RWPE2 (cell line): ENCODE results near the gene PRSS48.

Experiments used
- ATAC-seq: fragments of 200-7000 bp; cut with Tn5 transposase; 3 replicates; pipeline ENCODE4 v1.9.1; 2021; ENCODE audit warnings: low read depth
- DNase-seq: peaks from one replicate; pipeline ENCODE4 v3.0.0-alpha.2; 2020; ENCODE audit warnings: low spot score
- H3K27ac ChIP-seq: fragments of 450-650 bp; 2 replicates; pipeline ENCODE4 v1.5.1; 2017; ENCODE audit warnings: mild to moderate bottlenecking; ENCODE audit not compliant: poor library complexity, severe bottlenecking
- H3K27me3 ChIP-seq: fragments of 250-450 bp; sonication (Bioruptor Pico); 2 replicates; pipeline ENCODE4 v1.5.1; 2021; ENCODE audit warnings: mild to moderate bottlenecking, moderate library complexity; ENCODE audit not compliant: insufficient read depth, poor library complexity, severe bottlenecking
- H3K36me3 ChIP-seq: fragments of 250-450 bp; sonication (Bioruptor Pico); 2 replicates; pipeline ENCODE4 v1.5.1; 2020; ENCODE audit warnings: low read depth, mild to moderate bottlenecking, moderate library complexity
- H3K4me1 ChIP-seq: fragments of 250-450 bp; sonication (Bioruptor Pico); 2 replicates; pipeline ENCODE4 v1.5.1; 2021; ENCODE audit warnings: mild to moderate bottlenecking, moderate library complexity; ENCODE audit not compliant: insufficient read depth, poor library complexity, severe bottlenecking
- H3K4me3 ChIP-seq: fragments of 250-450 bp; sonication (Bioruptor Pico); 2 replicates; pipeline ENCODE4 v1.5.1; 2021; ENCODE audit warnings: mild to moderate bottlenecking, moderate library complexity; ENCODE audit not compliant: severe bottlenecking
- H3K9me3 ChIP-seq: fragments of 250-450 bp; sonication (Bioruptor Pico); 2 replicates; pipeline ENCODE4 v1.5.1; 2021; ENCODE audit warnings: mild to moderate bottlenecking, moderate library complexity; ENCODE audit not compliant: severe bottlenecking
- TF ChIP-seq, protein P1 (sequence below): fragments of 450-650 bp; IDR thresholded peaks from one replicate; pipeline ENCODE4 v1.5.1; 2017; ENCODE audit warnings: mild to moderate bottlenecking, moderate library complexity; ENCODE audit not compliant: poor library complexity, severe bottlenecking

The PRSS48 gene

DNA sequence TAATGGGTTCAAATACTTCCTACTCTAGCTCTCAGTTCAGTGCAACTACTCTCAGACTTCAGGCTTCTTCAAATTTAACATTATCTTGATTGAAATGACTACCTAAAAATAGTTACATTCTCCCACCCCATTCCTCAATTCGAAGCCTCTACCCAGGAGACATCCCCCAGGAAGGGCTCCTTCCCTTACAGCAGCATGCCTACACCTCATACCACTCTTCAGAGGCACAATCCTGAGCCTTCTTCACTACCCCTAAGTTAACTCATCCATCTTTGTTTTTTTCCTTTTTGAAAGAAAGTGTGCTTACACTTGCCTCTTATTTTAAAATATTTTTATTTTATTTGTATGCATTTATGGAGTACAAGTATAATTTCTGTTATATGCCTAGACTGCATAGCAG is 17.2 kb upstream of the PRSS48 start:
- Histone ChIP-seq H3K27ac (no peak overlapping the region), H3K27me3 (no peaks in the 10 kb centered on the region), H3K36me3 (0 out of 2 replicates have a peak, but pooled peaks cover 4% of the 10 kb centered on the region), H3K4me1 (no peaks in the 10 kb centered on the region), H3K9me3 (no peaks in the 10 kb centered on the region), H3K4me3 (no peak overlapping the region)
- TF ChIP-seq, protein P1, sequence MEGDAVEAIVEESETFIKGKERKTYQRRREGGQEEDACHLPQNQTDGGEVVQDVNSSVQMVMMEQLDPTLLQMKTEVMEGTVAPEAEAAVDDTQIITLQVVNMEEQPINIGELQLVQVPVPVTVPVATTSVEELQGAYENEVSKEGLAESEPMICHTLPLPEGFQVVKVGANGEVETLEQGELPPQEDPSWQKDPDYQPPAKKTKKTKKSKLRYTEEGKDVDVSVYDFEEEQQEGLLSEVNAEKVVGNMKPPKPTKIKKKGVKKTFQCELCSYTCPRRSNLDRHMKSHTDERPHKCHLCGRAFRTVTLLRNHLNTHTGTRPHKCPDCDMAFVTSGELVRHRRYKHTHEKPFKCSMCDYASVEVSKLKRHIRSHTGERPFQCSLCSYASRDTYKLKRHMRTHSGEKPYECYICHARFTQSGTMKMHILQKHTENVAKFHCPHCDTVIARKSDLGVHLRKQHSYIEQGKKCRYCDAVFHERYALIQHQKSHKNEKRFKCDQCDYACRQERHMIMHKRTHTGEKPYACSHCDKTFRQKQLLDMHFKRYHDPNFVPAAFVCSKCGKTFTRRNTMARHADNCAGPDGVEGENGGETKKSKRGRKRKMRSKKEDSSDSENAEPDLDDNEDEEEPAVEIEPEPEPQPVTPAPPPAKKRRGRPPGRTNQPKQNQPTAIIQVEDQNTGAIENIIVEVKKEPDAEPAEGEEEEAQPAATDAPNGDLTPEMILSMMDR: no peak
- ATAC-seq (no peak), DNase-seq (no peak)

DNA sequence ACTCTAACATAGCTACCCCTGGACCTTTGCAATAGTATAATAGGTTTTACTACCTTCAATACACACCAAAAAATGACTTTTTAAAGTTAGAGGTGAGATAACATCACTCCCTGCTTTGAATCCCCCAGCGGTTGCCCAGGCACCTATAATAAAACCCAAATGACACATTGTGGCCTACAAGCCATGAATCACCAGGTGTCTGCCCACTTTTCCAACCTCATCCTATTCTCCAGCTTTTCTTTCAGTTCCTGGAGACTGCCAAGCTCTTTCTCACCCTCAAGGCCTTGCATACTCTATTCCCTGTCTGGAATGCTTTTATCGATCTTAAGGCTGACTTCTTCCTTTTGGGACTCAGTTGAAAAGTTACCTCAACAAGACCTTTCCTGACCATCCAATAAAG is 16.4 kb upstream of the PRSS48 start:
- H3K27ac ChIP-seq: no peak overlapping the region
- H3K27me3 ChIP-seq: no peaks in the 10 kb centered on the region
- DNase-seq (no peak), ATAC-seq (peak; percentile 71)
- H3K9me3 ChIP-seq: no peaks in the 10 kb centered on the region
- H3K36me3 ChIP-seq: 0 out of 2 replicates have a peak, but pooled peaks cover 4% of the 10 kb centered on the region
- H3K4me3 ChIP-seq: no peak overlapping the region
- TF ChIP-seq, protein P1: no peak
- no peaks in the 10 kb centered on the region for H3K4me1 ChIP-seq

DNA sequence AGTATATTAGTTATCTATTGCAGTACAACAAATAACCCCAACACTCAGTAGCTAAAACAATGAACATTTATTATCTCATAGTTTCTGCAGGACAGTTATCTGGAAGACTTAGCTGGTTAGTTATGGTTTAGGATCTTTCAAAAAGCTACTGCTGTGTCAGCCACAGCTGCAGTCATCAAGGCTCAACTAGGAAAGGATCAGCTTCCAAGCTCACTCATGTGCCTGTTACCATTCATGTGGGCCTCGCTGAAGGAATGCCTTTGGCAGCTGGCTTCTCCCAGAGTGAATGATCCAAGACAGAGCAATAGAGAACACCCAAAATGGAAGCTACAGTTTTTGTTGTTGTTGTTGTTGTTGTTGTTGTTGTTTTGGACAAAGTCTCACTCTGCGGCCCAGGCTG is 13.5 kb upstream of the PRSS48 start:
- Histone ChIP-seq H3K27ac (no peak overlapping the region), H3K4me3 (no peak overlapping the region), H3K4me1 (no peaks in the 10 kb centered on the region), H3K27me3 (no peaks in the 10 kb centered on the region), H3K36me3 (no peaks in the 10 kb centered on the region; the same call in 1 of the 2 replicates), H3K9me3 (no peaks in the 10 kb centered on the region)
- ATAC-seq (no peak), DNase-seq (no peak)
- TF ChIP-seq, protein P1: no peak

DNA sequence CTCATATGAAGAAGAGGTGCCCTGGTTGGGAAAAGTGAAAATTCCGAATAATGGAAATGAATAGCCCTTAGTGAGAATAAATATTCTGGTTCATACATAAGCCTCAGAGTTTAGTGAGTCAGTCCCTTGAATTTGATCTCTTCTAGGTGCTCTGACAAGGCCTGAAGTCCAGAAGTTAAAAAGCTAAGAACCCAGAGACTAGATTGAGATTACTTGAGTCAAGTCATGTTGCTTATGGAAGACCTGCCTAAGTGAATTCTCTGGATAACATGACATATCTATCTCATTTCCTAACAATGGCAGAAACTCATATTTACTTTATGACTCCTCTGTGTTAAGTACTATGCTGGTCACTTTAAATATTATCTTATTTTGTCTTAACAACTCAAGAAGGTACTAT is 10.5 kb upstream of the PRSS48 start:
- TF ChIP-seq, protein P1: no peak
- DNase-seq: no peak
- Histone ChIP-seq H3K36me3 (no peaks in the 10 kb centered on the region; the same call in 1 of the 2 replicates), H3K9me3 (no peaks in the 10 kb centered on the region), H3K4me3 (no peak overlapping the region), H3K4me1 (no peaks in the 10 kb centered on the region), H3K27ac (no peak overlapping the region), H3K27me3 (no peaks in the 10 kb centered on the region)
- ATAC-seq: peak; percentile 42; the same call in 1 of the 3 replicates

DNA sequence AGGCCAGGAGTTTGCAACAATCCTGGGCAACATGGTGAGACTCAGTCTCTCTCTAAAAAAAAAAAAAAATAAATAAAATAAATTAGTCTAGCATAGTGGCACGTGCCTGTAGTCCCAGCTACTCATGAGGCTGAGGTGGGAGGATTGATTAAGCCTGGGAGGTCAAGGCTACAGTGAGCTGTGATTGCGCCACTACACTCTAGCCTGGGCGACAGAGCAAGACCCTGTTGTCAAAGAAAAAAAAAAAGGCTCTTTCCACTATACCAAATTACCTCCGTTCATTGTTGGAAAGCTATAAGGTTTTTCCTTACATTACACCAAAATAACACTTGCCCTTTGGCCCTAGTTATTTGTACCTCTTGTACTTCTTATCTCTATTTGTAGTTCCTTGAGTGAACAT is 9.9 kb upstream of the PRSS48 start:
- no peaks in the 10 kb centered on the region; the same call in 1 of the 2 replicates for H3K36me3 ChIP-seq
- no peak overlapping the region for H3K27ac ChIP-seq
- H3K4me1 ChIP-seq: no peaks in the 10 kb centered on the region
- no peaks in the 10 kb centered on the region for H3K9me3 ChIP-seq
- H3K4me3 ChIP-seq: no peak overlapping the region
- no peak for ATAC-seq
- no peak for DNase-seq
- no peaks in the 10 kb centered on the region for H3K27me3 ChIP-seq
- TF ChIP-seq, protein P1: no peak
